ENCODE data around the gene CHRNA7.
"Not testable (repeated sequence)": the region's sequence is repeated elsewhere in the genome, so short reads cannot be mapped to it uniquely, and the experiment has no call there.

CHRNA7 gene

DNA sequence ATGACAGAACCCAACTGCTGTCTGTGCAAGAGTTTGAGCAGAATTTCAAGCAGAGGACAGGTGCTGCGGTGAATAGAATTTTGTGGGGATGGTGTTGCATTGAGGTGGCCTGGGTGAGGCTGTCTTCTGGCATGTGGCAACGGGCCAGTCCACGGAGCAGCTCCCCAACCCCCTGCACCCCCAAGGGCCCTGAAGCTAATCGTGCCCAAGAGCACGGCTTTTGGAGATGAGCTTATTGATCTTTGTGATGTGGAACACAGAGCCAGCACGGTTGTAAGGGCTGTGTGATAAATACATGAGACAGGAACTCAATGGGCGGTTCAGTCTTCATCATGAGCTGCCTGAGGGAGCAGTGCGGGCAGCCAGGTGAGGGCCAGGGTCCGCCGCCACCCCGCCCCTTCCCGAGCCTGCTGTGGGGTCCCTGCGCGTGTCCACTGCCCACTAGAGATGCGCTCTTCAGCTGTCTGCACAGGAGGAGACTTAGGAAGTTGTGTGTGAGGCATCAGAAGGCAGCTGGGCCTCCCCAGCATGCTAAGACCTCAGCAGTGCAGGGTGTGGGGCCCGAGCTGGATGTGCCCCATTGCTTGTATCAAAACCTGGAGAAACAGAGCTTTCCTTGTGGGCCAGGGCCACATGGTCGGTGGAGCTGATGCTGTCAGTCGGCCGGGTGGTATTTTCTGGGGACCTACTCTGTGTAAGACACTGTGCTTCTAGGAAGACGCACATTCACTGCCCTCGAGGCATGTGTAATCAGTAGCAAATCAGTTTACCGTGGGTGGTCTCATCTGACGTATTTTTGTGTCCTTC is 90.5 kb downstream of the CHRNA7 start:
- DNase-seq, result no peak

DNA sequence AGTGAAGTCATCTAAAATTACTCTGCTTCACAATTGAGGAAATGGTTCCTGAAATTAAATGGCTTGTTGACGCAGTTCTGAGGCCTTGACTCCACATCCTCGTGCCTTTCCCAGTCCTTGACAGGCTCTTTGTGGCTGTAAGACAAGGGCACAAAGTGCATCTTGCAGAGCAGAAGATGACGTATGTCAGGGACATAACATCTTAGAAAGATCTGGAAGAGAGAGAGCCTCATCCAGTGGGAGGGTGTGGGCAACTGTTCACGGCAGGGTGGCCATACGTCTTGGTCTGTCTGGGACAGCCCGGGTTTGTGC is 91.0 kb downstream of the CHRNA7 start:
- DNase-seq, result no peak

DNA sequence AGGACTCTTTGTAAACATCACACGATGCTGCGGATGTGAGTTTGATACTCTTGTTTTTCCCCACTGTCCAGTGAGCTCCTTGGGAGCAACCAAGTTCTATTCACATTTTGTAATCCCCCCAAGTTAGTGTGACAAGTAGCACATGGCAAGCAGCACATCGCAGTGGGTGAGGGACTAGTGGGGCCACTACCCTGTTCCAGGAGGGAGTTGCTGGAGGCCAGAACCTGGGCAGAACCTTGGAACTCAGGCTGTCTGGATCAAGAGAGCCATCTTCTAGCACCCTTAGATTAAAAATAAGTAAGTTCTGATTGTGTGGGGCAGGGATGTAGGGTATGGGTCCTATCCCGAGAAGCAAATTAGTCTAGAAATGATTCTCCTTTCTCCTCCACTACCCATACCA is 91.7 kb downstream of the CHRNA7 start:
- no peak for DNase-seq

DNA sequence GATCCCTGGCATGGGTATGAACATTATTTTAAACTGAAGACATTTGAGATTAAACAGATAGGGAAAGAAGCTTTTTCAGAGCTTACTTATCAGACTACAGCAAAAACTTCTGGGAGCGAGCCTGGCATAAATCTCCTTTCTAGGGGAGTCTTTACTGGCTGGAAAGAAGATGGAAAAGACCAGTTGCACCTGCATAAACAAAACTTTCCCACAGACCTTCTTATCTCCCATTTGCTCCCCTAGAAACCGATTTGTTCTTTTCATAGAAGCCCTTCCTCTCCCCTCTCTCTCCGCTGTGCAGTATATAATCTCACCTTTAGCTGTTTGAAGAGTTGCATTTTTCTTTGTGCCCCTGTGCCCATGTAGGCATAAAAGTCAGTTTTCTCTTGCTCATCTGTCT is 93.2 kb downstream of the CHRNA7 start:
- DNase-seq, result no peak

DNA sequence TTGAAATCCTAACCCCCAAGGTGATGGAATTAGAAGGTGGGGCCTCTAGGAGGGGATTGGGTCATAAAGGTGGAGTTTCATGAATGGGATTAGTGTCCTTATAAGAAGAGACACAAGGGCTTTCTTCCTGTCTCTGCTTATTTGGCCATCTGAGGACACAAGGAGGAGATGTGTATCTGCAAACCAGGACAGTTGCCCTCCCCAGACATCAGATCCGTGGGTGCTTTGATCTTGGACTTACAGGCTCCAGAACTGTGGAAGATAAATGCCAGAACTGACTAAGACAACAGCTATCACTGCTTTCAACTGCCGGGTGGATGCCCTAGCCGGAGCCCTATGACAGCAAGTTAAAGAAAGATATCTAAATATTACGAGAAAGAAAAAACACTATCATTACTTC is 94.4 kb downstream of the CHRNA7 start:
- no peak for DNase-seq

DNA sequence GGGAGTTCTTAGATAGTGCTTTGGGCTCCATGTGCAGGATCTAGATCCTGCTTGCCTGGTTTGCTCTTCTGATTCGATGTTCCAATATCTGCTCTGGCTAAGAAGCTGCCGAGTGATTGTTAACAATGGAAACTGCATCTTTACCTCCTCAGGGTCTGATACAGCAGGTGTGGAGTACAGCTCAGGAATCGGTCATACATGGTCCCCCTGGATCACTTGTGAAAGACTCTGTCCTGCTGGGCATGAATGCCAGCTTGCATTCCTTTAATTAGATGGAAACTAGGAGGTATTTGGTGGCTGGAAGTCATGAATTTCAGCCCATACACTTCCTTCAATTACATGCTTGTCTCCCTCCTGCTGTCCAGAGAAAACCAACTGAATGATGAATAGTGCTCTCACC is 95.3 kb downstream of the CHRNA7 start:
- no peak for DNase-seq

DNA sequence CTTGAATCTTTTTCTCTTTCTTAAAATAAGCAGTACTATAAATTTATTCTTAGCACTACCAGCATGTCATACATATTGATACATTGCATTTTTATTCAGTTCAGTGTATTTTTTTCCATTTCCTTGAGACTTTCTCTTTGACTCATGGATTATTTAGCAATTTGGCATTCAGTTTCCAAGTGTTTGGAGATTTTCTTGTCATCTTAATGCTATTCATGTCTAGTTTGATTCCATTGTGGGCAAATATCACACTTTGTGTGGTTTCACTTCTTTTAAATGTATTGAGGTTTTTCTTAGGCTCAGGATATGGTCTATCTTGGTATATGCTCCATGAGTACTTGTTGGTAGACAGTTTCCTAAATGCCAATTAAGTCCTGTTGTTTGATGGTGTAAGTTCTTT is 99.5 kb downstream of the CHRNA7 start:
- DNase-seq, result no peak

DNA sequence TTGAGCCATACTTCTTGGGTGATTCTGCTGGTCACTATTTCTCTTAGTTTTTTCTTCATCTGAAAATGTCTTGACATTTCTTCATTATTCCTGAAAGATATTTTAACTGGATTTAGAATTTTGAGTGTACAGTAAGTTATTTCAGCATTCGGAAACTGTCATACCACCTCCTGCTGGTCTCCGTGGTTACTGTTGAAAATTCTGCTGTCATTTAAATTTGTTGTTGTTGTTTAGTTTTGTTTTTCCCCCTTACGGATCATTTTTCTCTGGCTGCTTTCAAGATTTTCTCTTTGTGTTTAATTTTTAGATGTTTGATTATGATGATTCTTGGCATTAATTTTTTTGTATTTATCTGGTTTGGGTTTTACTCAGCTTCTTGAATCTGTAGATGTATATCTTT is 100.5 kb downstream of the CHRNA7 start:
- no peak for DNase-seq

DNA sequence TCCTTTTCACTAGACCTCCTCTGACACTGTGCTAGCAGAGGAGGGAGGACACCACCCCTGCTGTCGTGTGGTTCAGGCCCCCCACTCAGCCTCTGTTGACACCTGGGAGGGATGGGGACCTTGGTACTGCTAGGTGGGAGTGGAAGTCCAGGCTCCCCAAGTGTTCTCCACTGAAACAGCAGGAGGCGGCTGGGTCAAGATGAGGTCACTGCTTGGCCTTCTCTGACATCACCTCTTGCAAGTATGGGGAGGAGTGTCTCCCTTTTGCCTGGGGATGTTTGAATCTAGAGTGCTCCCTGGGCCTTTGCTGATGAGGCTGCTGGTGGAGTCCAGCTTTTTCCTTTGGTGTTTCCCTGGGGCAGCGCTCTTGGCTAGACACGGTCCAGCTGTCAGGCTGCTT is 101.5 kb downstream of the CHRNA7 start:
- no peak for DNase-seq

DNA sequence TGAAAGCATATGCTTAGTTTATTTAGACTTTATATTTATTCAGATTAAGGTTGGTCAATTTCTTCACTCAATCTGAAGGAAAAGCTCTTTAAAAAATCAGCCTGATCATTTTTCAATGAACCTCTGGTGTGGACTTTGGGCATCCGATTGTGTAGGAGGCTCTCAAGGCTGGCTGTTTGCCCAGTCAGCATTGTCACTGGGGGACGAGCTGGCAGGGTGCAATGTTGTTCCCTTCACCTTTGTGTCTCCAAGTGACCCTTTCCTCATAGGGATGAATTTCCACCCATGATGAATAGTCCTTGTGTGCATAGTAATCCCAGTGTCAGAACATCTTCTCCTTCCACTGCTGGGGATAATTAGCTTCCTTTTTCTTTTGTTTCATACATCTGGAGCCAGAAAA is 102.5 kb downstream of the CHRNA7 start:
- DNase-seq, result no peak

DNA sequence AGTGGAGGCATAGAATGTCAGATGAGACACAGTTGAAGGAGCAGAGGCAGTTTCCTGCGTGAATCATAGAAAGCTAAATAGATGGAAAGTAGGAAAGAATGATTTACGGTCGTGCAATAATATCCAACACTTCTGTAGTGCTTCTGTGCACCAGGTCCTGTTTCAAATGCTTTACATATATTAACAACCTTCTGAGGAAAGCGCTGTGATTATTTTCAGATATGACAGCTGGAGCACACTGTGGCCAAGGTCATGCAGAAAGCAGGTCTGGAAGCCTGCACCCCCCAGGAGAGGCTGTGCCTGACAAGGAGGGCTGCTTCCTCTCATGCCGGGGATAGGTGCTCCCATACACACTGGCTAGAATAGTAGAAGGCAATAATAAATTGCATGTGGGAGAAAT is 104.5 kb downstream of the CHRNA7 start:
- no peak for DNase-seq

DNA sequence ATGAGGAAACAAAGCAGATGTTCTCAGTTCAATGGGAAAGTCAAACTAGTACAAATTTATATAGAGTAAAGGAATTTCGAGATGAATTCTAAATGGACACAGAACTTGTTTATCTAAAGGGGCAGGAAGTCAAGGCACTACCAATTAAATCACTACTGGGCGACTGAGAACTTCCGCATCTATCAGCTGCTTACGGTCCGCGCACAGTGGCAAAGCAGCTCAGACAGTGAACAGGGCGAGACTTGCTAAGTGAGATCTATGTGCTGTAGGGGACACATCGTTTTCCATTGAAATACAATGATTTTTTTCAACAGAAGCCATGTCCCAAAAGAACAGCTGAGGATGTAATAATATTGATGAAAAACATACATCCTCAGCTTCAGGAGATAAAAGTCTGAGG is 105.0 kb downstream of the CHRNA7 start:
- no peak for DNase-seq

DNA sequence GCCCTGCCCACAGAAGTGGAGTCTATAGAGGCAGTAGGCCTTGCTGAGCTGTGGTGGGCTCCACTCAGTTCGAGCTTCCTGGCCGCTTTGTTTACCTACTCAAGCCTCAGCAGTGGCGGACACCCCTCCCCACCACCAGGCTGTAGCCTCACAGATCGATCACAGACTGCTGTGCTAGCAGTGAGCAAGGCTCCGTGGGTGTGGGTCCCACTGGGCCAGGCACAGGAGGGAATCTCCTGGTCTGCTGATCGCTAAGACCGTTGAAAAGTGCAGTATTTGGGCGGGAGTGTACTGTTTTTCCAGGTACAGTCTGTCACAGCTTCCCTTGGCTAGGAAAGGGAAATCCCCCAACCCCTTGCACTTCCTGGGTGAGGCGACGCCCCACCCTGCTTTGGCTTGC is 115.2 kb downstream of the CHRNA7 start:
- not testable (repeated sequence) for DNase-seq

DNA sequence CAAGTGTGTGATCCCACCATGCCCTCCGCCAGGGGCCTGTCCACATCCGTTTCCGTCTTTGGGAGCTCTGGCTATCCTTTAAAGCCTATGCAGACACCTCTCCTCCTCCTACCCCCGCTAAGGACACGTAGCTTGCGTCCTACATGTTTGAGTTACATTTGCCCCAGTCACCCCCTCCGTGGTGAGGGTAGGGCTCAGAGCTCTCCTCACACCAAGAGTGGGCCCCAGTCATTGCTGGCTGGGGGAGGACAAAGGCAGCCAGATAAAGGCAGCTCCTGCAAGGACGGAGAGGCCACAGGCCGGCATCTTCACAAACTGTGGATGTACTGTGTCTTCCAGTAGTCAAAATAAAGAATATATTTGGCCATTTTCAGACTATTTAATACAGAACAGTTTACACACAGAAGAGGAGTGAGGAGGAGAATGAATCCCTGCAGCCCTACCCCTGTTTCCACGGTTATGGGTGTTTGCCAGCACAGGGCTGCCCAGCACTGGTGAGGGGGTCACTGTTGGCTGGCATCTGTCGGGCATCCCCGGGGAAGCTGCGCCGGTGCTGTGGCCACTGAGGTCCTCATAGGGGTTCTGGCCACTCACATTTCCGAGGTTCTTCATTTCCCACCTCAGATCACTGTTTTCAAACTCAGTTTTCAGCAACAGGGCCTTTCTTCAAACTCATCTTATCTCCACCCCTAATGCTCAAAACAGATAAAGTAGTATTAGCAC is 118.7 kb downstream of the CHRNA7 start:
- DNase-seq, result no peak

DNA sequence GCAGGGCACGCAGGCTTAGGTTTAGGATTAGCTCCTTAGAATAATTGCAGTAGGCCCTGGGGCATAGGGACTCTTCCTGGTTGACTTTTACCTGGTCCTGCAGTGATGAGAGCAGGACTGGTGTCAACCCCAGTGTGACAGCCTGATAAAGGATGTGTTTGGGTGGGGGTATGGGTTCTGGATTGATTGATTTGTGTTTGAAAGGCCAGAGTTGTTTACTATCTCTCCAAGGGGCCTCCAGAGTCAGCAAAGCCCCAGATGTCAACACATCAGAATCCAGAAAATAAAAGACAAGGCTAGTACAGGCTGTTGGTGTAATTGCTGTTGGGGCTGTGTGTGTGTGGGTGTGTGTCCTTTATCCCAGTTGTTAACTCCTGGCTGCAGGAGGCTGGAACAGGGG is 122.3 kb downstream of the CHRNA7 start:
- no peak for DNase-seq

DNA sequence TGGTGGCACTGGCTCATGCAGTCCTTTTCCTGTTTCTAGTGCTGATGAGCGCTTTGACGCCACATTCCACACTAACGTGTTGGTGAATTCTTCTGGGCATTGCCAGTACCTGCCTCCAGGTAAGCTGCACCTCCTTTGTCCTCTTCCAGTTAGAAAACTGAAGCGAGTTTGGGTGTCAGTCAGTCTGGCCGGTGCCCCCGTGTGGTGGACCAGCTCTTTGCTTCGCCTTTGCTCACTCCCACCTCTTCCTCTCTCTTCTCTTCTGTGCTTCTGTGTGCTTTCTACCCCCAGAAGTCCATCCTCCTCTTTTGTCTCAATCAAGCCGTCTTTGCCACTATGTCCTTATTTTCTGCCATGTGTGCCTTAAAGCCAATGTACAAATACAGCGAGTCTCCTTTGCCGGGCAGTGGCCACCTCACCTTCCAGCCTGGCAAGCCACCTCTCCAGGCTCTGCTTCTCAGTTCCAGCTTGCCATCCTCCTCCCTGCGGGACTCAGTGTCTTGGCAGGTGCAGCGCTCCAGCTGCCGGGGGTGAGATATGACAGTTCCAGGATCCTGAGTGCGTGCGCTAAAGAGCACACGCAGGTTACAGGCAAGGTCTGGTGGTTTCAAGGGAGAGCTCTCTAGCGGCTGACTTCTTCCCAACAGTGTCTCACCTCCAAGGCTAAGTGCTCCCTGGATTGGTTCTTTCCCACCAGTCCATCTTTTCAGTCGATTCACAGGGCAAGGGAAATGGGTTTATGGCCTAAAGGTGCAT is 123.7 kb downstream of the CHRNA7 start:
- DNase-seq, result not testable (repeated sequence)

DNA sequence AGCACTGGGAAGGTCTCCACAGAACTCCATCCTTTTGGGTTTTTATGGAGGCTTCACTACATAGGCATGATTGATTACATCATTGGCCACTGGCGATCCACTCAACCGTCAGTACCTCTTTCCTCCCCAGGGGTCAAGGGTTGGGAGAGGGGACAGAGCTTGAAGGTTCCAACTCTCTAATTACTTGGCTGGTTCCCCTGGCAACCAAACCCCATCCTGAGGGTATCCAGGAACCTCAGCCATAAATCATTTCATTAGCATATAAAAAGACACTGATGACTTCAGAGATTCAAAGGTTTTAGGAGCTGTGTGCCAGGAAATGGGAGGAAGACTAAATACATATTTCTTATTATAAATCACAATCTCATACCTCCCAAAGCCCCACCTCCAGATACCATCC is 131.8 kb downstream of the CHRNA7 start:
- not testable (repeated sequence) for DNase-seq

DNA sequence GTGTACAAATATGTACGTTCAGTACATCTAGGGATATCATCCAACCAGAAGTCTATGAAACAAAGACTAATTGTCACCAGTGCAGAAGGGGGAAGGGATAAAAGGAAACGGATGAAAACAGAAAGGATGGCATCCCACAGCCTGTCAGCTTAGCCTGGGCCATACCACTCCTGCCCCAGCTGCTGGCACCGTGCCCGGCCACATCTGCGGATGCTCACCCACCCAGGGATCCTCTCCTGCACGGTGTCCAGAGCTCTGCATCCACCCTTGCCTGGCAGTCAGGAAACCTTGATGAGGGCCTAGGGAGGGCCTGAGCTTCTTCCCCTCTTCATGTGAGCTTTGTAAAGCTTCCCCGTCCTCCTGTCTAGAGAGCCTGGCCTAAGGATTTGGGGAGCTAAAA is 133.8 kb downstream of the CHRNA7 start:
- not testable (repeated sequence) for DNase-seq

DNA sequence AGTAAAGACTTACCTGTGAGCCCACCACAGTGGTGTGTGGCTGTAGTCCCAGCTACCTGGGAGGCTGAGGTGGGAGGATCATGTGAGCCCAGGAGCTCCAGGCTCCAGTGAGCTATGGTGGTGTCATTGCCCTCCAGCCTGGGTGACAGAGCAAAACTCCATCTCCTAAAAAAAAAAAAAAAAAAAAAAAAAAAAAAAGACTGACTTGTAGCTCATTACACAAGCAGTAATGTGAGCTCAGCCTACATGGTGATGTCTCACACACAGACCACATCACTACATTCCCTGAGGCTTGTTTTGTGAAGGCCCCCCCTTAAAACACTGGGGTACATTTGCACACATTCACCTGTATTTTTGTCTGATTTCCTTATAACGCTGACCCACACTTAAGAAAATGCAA is 134.4 kb downstream of the CHRNA7 start:
- not testable (repeated sequence) for DNase-seq

DNA sequence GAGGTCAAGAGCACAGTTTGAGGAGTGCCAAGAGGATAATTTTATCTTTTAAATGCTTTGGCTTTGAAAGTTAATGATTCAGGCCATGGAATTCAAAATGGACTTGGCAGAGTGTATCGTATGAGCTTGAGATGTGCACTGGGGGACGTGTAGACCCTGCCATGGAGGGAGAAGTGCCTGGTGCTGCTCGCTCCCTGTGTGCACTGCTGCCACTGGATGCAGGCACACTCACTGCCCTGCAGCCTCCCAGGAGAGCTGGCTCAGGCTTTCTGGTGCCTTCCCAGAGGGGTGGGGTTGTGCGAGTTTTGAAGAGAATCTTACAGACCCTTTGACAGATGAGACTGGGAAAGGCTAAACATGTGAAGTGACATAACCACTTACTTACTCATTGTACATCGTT is 135.5 kb downstream of the CHRNA7 start:
- DNase-seq, result not testable (repeated sequence)

DNA sequence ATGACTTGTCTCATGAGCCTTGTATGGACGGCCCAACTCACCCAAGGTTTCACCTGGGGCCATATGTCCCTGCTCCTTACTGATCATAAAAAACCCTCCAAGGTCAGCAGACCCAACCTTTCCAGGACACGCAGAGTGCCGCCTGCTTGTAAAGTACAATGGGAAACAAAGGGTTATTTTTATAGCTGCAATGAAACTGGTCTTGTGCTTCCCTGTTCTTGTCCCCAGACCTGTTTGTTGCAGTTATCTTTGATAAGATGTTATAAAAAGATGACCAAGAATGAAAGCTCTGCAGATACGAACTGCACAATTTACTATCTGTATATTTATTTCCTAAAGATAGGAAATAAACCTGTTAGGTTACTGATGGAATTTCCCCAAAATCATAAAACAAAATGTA is 136.0 kb downstream of the CHRNA7 start:
- DNase-seq, result not testable (repeated sequence)

DNA sequence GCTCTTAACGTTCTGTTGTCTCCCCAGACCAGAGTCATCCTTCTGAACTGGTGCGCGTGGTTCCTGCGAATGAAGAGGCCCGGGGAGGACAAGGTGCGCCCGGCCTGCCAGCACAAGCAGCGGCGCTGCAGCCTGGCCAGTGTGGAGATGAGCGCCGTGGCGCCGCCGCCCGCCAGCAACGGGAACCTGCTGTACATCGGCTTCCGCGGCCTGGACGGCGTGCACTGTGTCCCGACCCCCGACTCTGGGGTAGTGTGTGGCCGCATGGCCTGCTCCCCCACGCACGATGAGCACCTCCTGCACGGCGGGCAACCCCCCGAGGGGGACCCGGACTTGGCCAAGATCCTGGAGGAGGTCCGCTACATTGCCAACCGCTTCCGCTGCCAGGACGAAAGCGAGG is 137.6 kb downstream of the CHRNA7 start:
- not testable (repeated sequence) for DNase-seq

DNA sequence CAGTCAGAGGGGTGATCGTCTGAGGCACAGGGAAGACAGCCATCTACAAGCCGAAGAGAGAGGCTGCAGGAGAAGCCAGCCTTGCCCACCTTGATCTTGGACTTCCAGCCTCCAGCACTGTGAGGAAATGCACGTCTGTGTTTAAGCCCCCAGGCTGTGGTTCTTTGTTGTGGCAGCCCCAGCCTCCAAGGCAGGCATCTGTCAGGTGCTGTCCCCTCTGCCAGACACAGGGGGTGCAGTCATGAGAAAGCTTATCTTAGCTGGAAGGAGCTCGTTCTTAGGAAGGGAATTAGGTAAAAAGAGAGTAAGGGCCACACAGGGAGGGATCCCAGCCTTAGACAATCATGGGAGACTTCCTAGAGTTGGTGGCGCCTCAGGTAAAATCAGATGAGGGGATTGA is 150.3 kb downstream of the CHRNA7 start:
- not testable (repeated sequence) for DNase-seq

DNA sequence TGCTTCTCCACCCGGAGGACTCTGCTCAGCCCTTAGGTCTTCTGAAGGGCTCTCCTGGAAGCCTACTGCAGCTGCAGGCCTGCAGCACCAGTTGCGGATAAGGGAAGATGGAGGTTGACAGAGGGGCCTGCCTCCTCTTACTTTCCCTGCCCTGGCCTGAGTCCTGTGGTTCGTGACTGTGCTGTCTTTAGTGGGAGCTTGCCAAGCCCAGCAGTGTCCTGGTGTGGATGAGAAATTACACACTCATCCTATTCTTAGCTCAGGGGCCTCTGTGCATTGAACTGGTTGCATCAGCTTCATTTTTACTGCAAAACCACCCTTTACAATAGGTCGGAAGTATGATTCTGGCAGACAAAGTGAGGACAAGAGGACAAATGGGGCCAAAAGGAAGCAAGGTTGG is 163.5 kb downstream of the CHRNA7 start:
- not testable (repeated sequence) for DNase-seq

All from hippocampal formation (tissue), 2 donors.